IPS DF 6.9 (cell line): ENCODE measurements around the gene NUP153.
"Not testable (repeated sequence)": the region's sequence is repeated elsewhere in the genome, so short reads cannot be mapped to it uniquely, and the experiment has no call there.

Experiments used
- DNase-seq: peaks from one replicate; pipeline ENCODE4 v3.0.0-alpha.2; 2013; ENCODE audit warnings: low read depth, low spot score
- H3K27ac ChIP-seq: one replicate; pipeline ENCODE4 v1.5.1; 2013; ENCODE audit warnings: low read length, control low read depth
- H3K27me3 ChIP-seq: 2 replicates; pipeline ENCODE4 v1.6.1; 2013; ENCODE audit warnings: mild to moderate bottlenecking, low read length; ENCODE audit not compliant: control insufficient read depth, insufficient read depth
- H3K36me3 ChIP-seq: 2 replicates; pipeline ENCODE4 v1.6.1; 2013; ENCODE audit warnings: low read length; ENCODE audit not compliant: control insufficient read depth, insufficient read depth
- H3K4me1 ChIP-seq: 2 replicates; pipeline ENCODE4 v1.6.1; 2013; ENCODE audit warnings: low read length; ENCODE audit not compliant: control insufficient read depth, insufficient read depth
- H3K4me3 ChIP-seq: 2 replicates; pipeline ENCODE4 v1.5.1; 2013; ENCODE audit warnings: mild to moderate bottlenecking, low read length
- H3K9me3 ChIP-seq: 2 replicates; pipeline ENCODE4 v1.6.1; 2013; ENCODE audit warnings: low read length, inconsistent platforms; ENCODE audit not compliant: control insufficient read depth, insufficient read depth
- WGBS: extraction: QIAGEN DNeasy Blood & Tissue Kit; methylation state at CpG from one replicate; pipeline ENCODE4 v1.1.7; 2013; ENCODE audit warnings: mixed read lengths, missing lambda C conversion rate; ENCODE audit not compliant: insufficient read length, insufficient coverage; 5-methylcytosine and 5-hydroxymethylcytosine counted together

The NUP153 gene

DNA sequence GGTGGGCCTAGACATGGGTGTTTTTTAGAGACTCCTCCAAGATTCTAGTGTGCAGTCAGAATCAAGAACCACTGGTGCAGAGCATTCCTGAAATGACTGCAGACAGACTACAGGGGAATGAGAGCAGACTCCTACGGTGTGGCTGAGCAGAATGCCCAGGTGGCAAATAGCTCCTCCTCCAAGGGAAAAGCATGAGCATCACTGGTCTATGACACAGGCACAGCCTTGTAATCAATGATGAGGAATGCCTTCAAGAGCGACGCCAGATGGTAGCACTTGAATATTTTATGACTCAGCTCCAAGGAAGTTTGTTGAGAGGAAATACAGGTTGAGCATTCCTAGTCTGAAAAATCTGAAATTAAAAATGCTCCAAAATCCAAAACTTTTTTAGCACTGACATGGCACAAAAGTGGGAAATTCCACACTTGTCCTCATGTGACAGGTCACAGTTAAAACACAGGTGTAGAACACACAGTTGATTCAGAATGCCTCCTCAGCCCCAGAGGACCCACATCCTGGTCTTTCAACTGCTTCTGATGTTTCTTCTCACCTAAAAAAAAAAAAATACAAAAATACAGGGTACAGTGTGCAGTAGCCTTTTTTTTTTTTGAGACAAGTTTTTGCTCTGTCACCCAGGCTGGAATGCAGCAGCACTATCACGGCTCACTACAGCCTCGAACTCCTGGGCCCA lies 117.2 kb downstream of the NUP153 start:
- no CpG with 5 or more reads among the region's 5 CpGs for WGBS
- Histone ChIP-seq H3K9me3 (no peaks in the 10 kb centered on the region), H3K36me3 (no peaks in the 10 kb centered on the region), H3K4me3 (no peak overlapping the region), H3K27me3 (no peaks in the 10 kb centered on the region), H3K27ac (no peak overlapping the region), H3K4me1 (no peaks in the 10 kb centered on the region)
- no peak for DNase-seq

DNA sequence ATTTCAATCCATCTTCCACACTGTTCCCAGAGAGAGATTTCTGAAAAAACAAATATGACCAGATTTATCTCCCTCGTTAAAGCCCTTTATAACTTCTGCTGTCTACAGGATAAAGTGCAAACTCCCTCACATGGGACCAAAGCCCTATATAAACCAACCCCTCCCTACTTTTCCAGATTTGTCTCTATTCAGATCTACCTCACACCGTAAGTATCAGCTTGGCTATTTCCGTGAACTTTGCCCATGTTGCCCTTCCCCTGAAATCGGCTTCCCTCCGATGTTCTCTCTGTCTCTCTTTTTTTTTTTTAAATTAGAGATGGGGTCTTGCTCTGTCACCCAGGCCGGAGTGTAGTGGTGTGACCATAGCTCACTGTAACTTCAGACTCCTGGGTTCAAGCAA lies 118.7 kb downstream of the NUP153 start:
- no peaks in the 10 kb centered on the region for H3K36me3 ChIP-seq
- no peak overlapping the region for H3K4me3 ChIP-seq
- H3K9me3 ChIP-seq, result no peaks in the 10 kb centered on the region
- no peak for DNase-seq
- no CpG with 5 or more reads among the region's 6 CpGs for WGBS
- H3K27me3 ChIP-seq, result no peaks in the 10 kb centered on the region
- H3K4me1 ChIP-seq, result no peaks in the 10 kb centered on the region
- no peak overlapping the region for H3K27ac ChIP-seq

DNA sequence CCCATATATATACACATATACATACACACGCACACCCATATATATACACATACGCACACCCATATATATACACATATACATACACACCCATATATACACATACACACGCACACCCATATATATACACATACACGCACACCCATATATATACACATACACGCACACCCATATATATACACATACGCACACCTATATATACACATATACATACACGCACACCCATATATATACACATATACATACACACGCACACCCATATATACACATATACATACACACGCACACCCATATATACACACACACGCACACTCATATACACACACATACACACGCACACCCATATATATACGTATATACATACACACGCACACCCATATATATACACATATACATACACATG lies 120.1 kb downstream of the NUP153 start:
- H3K9me3 ChIP-seq, H3K4me3 ChIP-seq, DNase-seq, H3K27ac ChIP-seq, H3K27me3 ChIP-seq, H3K4me1 ChIP-seq, H3K36me3 ChIP-seq: not testable (repeated sequence)
- whole genome bisulfite sequencing, result 99% methylated on average over 13 of the region's 13 CpGs

GRCh38 chr6:17585766-17586490 lies 120.8 kb downstream of the NUP153 start:
- H3K4me1 ChIP-seq, result no peaks in the 10 kb centered on the region
- H3K4me3 ChIP-seq, result no peak overlapping the region
- WGBS, result no CpG with 5 or more reads among the region's 7 CpGs
- H3K9me3 ChIP-seq, result no peaks in the 10 kb centered on the region
- H3K27ac ChIP-seq, result no peak overlapping the region
- no peak for DNase-seq
- H3K36me3 ChIP-seq, result no peaks in the 10 kb centered on the region
- no peaks in the 10 kb centered on the region for H3K27me3 ChIP-seq

GRCh38 chr6:17584241-17584803 lies 122.4 kb downstream of the NUP153 start:
- H3K4me3 ChIP-seq, result no peak overlapping the region
- no peak for DNase-seq
- peaks cover 2% of the 10 kb centered on the region; the same call in 1 of the 2 replicates for H3K36me3 ChIP-seq
- no peak overlapping the region for H3K27ac ChIP-seq
- no CpG with 5 or more reads among the region's 7 CpGs for WGBS
- H3K4me1 ChIP-seq, result no peaks in the 10 kb centered on the region
- H3K27me3 ChIP-seq, result no peaks in the 10 kb centered on the region
- no peaks in the 10 kb centered on the region for H3K9me3 ChIP-seq

GRCh38 chr6:17583811-17584210 lies 122.9 kb downstream of the NUP153 start:
- no peak overlapping the region for H3K27ac ChIP-seq
- H3K9me3 ChIP-seq, result no peaks in the 10 kb centered on the region
- WGBS, result no CpG with 5 or more reads among the region's 5 CpGs
- peaks cover 2% of the 10 kb centered on the region; the same call in 1 of the 2 replicates for H3K36me3 ChIP-seq
- H3K27me3 ChIP-seq, result no peaks in the 10 kb centered on the region
- no peak overlapping the region for H3K4me3 ChIP-seq
- DNase-seq, result no peak
- no peaks in the 10 kb centered on the region for H3K4me1 ChIP-seq

DNA sequence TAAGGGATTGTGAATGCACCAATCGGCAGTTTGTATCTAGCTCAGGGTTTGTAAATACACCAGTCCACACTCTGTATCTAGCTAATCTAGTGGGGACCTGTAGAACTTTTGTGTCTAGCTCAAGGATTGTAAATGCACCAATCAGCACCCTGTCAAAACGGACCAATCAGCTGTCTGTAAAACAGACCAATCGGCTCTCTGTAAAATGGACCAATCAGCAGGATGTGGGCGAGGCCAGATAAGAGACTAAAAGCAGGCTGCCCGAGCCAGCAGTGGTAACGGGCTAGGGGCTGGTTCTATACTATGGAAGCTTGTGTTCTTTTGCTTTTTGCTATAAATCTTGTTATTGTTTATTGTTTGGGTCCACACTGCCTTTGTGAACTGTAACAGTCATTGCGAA lies 125.4 kb downstream of the NUP153 start:
- not testable (repeated sequence) for H3K9me3 ChIP-seq, DNase-seq, H3K4me1 ChIP-seq, H3K36me3 ChIP-seq, H3K27ac ChIP-seq, H3K27me3 ChIP-seq, H3K4me3 ChIP-seq
- WGBS, result no CpG with 5 or more reads among the region's 7 CpGs

- Histone ChIP-seq H3K36me3 (peaks cover 2% of the 10 kb centered on the region; the same call in 1 of the 2 replicates), H3K4me1 (no peaks in the 10 kb centered on the region), H3K27ac (no peak overlapping the region), H3K27me3 (no peaks in the 10 kb centered on the region), H3K9me3 (no peaks in the 10 kb centered on the region; the same call in 1 of the 2 replicates), H3K4me3 (peak overlapping the region; percentile 62; the same call in 1 of the 2 replicates)
- no peak for DNase-seq
- no CpG with 5 or more reads among the region's 53 CpGs for WGBS
Observed at GRCh38 chr6:17580518-17581048, 126.1 kb downstream of the NUP153 start.

DNA sequence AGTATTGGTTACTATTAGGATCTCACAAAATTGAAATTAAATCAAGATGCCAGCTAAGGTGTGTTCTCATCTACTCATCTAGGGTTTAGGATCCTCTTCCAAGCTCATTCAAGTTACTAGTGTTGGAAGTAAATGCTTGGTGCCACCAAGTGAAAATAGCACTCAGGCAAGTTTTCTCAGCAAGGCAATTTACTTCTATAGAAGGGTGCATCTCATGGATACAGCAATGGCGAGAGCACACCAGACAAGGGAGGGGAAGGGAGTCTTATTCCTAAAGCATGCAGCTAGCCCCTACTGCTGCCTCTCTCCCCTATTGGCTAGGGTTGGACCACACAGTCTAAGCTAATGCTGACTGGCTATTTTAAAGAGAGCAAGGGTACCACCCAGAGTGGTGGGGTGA lies 129.7 kb downstream of the NUP153 start:
- Histone ChIP-seq H3K4me3 (no peak overlapping the region), H3K27ac (no peak overlapping the region), H3K9me3 (no peaks in the 10 kb centered on the region; the same call in 1 of the 2 replicates), H3K36me3 (peaks cover 2% of the 10 kb centered on the region; the same call in 1 of the 2 replicates), H3K4me1 (no peaks in the 10 kb centered on the region), H3K27me3 (no peaks in the 10 kb centered on the region)
- no peak for DNase-seq
- WGBS, result no CpG with 5 or more reads among the region's 1 CpG

- no peak overlapping the region for H3K4me3 ChIP-seq
- no peaks in the 10 kb centered on the region for H3K36me3 ChIP-seq
- no peaks in the 10 kb centered on the region for H3K27me3 ChIP-seq
- no peak overlapping the region for H3K27ac ChIP-seq
- H3K4me1 ChIP-seq, result no peaks in the 10 kb centered on the region
- H3K9me3 ChIP-seq, result no peaks in the 10 kb centered on the region; the same call in 1 of the 2 replicates
- no CpG with 5 or more reads among the region's 8 CpGs for WGBS
- DNase-seq, result no peak
Observed at GRCh38 chr6:17574866-17575560, 131.7 kb downstream of the NUP153 start.
